ENCODE measurements around the gene ZNF746. TPM values are rescaled to one million over a fixed set of nuclear protein-coding genes. Genes with fewer than 3 reads are reported as not detected.

The ZNF746 gene
- total and polyA plus RNA-seq, 9 of the 15 experiments (the other 6 are each of a cell fraction or from before 2014, with no cell fraction given) = 1.7 to 31.6 (median 13.3) TPM

GRCh38 chr7:149494738-149495368 is 2.8 kb downstream of the ZNF746 start (continued):
- TF ChIP-seq USF2 (CRISPR knock-in tag; IDR thresholded peaks at IDR 0.05) = no peak
- TF ChIP-seq PHF20 (IDR thresholded peaks at IDR 0.05; ENCODE audit: partially characterized antibody) = no peak
- TF ChIP-seq SMARCE1 (IDR thresholded peaks at IDR 0.05) = peak; percentile 75
- no peak for TF ChIP-seq ZNF830 (CRISPR knock-in tag; IDR thresholded peaks at IDR 0.05)
- no peak for TF ChIP-seq ZZZ3 (IDR thresholded peaks at IDR 0.05)
- TF ChIP-seq PHF21A (IDR thresholded peaks at IDR 0.05; ENCODE audit: borderline replicate concordance, low read depth) = peak; percentile 54; the same call in 1 of the 2 replicates
- no peak for TF ChIP-seq ZBTB17 (CRISPR knock-in tag; IDR thresholded peaks at IDR 0.05)
- no peak for TF ChIP-seq ZNF217 (CRISPR knock-in tag; IDR thresholded peaks at IDR 0.05)
- 0 out of 2 replicates have a peak, but pooled peaks have one; percentile 67 for TF ChIP-seq MEF2D (tag; conservative IDR thresholded peaks at IDR 0.05; ENCODE audit: low read depth)
- TF ChIP-seq AFF1 (IDR thresholded peaks at IDR 0.05; ENCODE audit: low read depth in 1 of 2, partially characterized antibody in 2 of 2) = peak in 1 of 2 experiments; percentile 22
- TF ChIP-seq TARDBP (IDR thresholded peaks at IDR 0.05) = no peak
- no peak for TF ChIP-seq ZNF174 (CRISPR knock-in tag; IDR thresholded peaks at IDR 0.05)
- no peak for TF ChIP-seq EHMT2 (IDR thresholded peaks at IDR 0.05)
- no peak for TF ChIP-seq ZNF655 (CRISPR knock-in tag; IDR thresholded peaks at IDR 0.05)
- TF ChIP-seq CBFA2T3 (IDR thresholded peaks at IDR 0.05) = peak; percentile 46
- no peak for TF ChIP-seq YBX1 (IDR thresholded peaks at IDR 0.05)
- TF ChIP-seq POLR2AphosphoS5 (IDR thresholded peaks at IDR 0.05; ENCODE audit: control insufficient read depth, insufficient read depth, low read depth, low read length) = no peak
- TF ChIP-seq ZNF384 (IDR thresholded peaks at IDR 0.05; ENCODE audit: low read depth, low read length) = peak; percentile 75
- TF ChIP-seq KLF13 (tag; IDR thresholded peaks at IDR 0.05; ENCODE audit: borderline replicate concordance, low read depth) = no peak
- no peak for TF ChIP-seq BDP1 (IDR thresholded peaks at IDR 0.05; ENCODE audit: insufficient read depth, insufficient read length)
- no peak for TF ChIP-seq ZFP36 (IDR thresholded peaks at IDR 0.05; ENCODE audit: low read depth, low read length, partially characterized antibody)
- TF ChIP-seq ZNF445 (CRISPR knock-in tag; IDR thresholded peaks at IDR 0.05; ENCODE audit: low read depth) = no peak
- TF ChIP-seq ESRRA (IDR thresholded peaks at IDR 0.05; ENCODE audit: borderline replicate concordance, low read depth) = no peak
- TF ChIP-seq MTA3 (IDR thresholded peaks at IDR 0.05; ENCODE audit: borderline replicate concordance) = peak; percentile 74; the same call in 1 of the 2 replicates
- peak; percentile 99 for TF ChIP-seq CEBPB (tag; IDR thresholded peaks at IDR 0.05)
- no peak for TF ChIP-seq BRF1 (IDR thresholded peaks at IDR 0.05; ENCODE audit: borderline replicate concordance, extremely low read depth, insufficient read length)

Measured in K562 (cell line).